Stimulated activated CD8-positive, alpha-beta memory T cell treated with anti-CD3 and anti-CD28 coated beads, Interleukin-7, amount 100 ng/mL, for 4 hours (primary cell): ENCODE data around the gene IPO8.
"Not testable (repeated sequence)": the region's sequence is repeated elsewhere in the genome, so short reads cannot be mapped to it uniquely, and the experiment has no call there.

Experiments used
- DNase-seq, 2 donors: peaks; one replicate each; pipeline ENCODE4 v3.0.0-alpha.2; 2020; ENCODE audit warnings: low read depth in 2 of 2

IPO8 gene

GRCh38 chr12:30610718-30611117 is 85.0 kb downstream of the IPO8 start:
- DNase-seq = no peak

- DNase-seq = not testable (repeated sequence)
Observed at GRCh38 chr12:30609819-30610218, 85.8 kb downstream of the IPO8 start.

- DNase-seq = not testable (repeated sequence)
Observed at GRCh38 chr12:30604302-30604701, 91.4 kb downstream of the IPO8 start.

- no peak for DNase-seq
Observed at GRCh38 chr12:30603129-30603528, 92.5 kb downstream of the IPO8 start.

- no peak for DNase-seq
Observed at GRCh38 chr12:30602678-30603077, 93.0 kb downstream of the IPO8 start.

- DNase-seq = no peak
Observed at GRCh38 chr12:30599608-30600007, 96.1 kb downstream of the IPO8 start.

- DNase-seq = no peak
Observed at GRCh38 chr12:30598889-30599288, 96.8 kb downstream of the IPO8 start.

- DNase-seq = no peak
Observed at GRCh38 chr12:30595742-30596141, 99.9 kb downstream of the IPO8 start.

GRCh38 chr12:30594509-30594908 is 101.2 kb downstream of the IPO8 start:
- DNase-seq = no peak

- not testable (repeated sequence) for DNase-seq
Observed at GRCh38 chr12:30588572-30588971, 107.1 kb downstream of the IPO8 start.

GRCh38 chr12:30587782-30588181 is 107.9 kb downstream of the IPO8 start:
- DNase-seq = no peak

- no peak for DNase-seq
Observed at GRCh38 chr12:30585877-30586276, 109.8 kb downstream of the IPO8 start.

- no peak for DNase-seq
Observed at GRCh38 chr12:30582943-30583342, 112.7 kb downstream of the IPO8 start.

- no peak for DNase-seq
Observed at GRCh38 chr12:30580344-30580743, 115.3 kb downstream of the IPO8 start.
